Forelimb muscle (tissue), 1 donor: Measurements from ENCODE around the gene ALPG. TPM values are rescaled to one million over a fixed set of nuclear protein-coding genes. Genes with fewer than 3 reads are reported as not detected.
"Not testable (repeated sequence)": the region's sequence is repeated elsewhere in the genome, so short reads cannot be mapped to it uniquely, and the experiment has no call there.

Experiments used
- DNase-seq: peaks from one replicate; pipeline ENCODE4 v3.0.0-alpha.2; 2013; ENCODE audit warnings: low read depth
- polyA plus RNA-seq: library from polyadenylated mRNA; unstranded; fragments of 120-200 nt; gene quantifications from one replicate; pipeline ENCODE4 v1.2.1, GENCODE V29; 2013; ENCODE audit not compliant: insufficient read length

The ALPG gene
- polyA plus RNA-seq, 1 donor = not detected

DNA sequence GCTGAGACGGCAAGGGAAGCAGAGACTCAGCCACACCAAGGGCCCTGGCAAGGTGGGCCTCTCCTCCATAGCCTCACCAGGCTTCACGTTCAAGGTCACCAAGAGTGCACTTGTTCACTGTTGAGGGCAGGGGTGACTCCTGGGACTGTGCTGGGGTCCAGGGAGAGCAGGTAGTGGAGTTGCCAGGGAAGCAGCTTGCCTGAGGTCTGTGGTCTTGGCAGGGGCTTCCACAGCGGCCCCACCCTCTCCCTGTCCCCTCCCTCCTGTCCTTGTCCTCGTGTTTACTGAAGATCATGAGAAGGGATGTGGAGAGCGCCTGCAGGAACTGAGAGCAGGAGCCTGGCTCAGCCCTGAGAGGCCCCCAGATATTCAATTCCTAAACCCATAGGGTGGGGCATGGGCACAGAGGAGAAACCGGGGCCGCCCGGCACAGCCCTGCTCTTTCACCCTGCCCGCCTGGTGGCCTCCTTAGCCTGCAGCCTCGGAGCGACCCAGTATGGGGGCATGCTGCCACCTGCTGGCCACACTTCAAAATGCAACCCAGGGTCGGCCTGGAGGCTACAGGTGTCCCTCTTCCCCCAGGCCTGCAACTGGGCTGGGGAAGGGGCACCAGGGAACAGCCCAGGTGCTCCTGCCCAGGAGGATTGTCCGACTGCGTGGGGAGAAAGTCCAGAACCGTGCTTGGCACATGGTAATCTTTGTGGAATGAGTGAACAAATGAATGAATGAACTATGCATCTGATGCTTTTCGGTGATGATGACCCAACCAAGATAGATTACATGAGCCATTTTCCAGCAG, 33.8 kb downstream of the ALPG start:
- DNase-seq = peak; percentile 22

DNA sequence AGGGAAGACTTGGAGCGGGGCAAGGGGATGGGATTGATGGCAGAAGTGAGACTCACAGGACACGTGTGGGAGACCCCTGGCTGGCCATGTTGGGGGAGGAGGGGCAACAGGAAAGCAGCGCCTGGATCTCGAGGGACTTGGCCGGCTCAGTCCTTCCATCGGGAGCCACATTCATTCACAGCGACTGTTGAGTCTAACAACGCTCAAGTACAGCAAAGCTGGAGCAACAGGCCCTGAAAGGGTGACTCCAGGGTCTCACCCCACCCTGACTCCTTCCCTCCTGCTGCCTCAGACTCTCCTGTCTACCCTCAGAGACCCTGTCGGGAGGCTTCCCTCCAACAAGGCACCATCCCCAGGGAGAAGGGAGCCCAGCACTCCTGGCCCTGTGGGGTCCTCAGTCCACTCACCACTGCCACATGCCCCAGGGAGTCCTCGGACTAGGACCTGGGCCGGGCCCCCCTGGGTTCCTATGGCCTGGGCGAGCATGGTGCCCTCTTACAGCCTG, 34.6 kb downstream of the ALPG start:
- DNase-seq = no peak

- DNase-seq = not testable (repeated sequence)
Measured at GRCh38 chr2:232441922-232442321, 35.3 kb downstream of the ALPG start.

GRCh38 chr2:232442431-232442830, 35.8 kb downstream of the ALPG start:
- DNase-seq = not testable (repeated sequence)

DNA sequence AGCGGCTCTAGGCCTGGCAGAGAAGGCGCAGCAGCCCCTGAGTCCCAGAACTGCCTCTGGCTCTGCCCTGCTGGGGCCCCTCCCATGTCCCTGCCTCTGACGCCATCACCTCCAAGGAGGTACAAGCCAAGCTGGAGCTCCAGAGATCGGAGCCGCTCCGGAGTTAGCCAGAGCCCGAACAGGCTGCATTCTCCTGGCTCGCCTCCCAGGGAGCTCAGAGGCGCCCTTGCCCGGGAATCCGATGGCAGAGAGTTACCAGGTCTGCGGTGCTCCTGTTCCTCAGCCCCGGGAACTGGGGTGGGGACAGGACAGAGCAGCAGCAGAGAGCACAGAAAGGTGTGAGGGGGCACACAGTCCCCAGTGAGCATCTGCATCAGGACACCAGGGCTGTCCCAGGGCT, 36.4 kb downstream of the ALPG start:
- DNase-seq = not testable (repeated sequence)

DNA sequence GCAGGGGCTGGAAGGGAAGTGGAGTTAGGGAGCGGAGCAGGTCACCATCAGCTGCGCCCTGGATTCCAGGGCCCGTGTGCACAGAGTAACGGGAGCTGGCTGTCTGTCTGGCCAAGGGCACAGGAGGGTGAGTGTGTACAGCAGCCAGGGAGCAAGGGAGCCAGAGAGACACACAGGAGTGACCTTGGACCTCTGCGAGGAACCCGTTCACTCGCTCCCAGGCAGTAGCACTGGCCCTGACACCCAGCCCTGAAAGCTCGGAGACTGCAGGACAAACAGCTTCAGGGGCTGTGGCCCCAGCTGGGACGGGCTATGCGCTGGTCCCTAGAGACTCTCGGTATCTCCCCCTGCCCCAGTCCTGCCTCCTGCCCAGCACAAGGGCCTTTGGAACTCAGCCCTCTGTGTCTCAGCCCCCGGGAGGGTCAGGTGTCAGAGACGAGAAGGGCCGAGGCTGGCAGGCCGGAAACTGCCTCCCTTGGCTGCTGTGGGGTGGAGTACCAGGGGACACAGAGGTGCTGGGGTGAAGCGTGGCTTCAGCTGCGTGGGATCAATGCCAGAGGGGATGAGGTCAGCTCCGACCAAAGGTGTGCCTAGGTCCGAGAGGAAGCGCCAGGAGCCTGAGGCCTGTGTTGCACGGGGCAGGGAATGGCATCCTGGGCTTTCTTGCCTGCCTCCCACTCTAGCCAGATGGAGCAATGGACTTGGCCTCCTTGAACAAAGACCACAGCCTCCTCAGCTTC, 37.2 kb downstream of the ALPG start:
- DNase-seq = not testable (repeated sequence)

DNA sequence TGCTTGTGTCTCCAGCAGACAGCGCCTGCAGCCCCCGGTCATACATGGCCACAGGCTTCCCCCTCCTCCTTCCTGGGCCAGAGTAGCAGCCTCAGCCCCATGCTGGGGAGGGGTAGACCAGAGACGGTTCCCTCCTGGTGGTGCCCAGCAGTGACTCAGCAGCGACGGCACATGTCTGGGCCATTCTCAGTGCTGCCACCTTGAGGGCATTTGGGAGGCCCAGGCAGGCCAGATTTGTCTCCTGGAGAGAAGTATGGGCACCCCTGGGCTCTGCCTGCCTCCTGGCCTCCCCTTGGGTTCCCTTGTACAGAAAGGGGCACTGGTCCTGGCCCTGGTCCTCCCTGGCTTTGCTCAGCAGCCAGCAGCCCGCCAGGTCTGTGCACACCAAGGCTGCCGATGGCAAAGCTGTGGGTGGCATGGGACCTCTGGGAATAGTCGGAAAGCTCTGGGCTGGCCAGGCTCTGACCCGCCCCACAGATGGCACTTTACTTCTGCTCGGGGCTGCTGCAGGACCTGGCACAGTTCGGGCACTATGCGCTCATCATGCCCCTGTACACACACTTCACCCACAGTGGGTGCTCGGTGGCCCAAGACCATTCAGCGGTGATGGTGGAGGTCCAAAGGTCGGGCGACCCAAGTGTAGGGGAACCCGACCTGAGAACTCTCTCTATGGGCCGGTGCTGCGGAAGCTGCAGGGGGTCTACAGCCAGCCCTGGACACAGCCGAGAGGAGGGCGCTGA, 37.9 kb downstream of the ALPG start:
- no peak for DNase-seq

DNA sequence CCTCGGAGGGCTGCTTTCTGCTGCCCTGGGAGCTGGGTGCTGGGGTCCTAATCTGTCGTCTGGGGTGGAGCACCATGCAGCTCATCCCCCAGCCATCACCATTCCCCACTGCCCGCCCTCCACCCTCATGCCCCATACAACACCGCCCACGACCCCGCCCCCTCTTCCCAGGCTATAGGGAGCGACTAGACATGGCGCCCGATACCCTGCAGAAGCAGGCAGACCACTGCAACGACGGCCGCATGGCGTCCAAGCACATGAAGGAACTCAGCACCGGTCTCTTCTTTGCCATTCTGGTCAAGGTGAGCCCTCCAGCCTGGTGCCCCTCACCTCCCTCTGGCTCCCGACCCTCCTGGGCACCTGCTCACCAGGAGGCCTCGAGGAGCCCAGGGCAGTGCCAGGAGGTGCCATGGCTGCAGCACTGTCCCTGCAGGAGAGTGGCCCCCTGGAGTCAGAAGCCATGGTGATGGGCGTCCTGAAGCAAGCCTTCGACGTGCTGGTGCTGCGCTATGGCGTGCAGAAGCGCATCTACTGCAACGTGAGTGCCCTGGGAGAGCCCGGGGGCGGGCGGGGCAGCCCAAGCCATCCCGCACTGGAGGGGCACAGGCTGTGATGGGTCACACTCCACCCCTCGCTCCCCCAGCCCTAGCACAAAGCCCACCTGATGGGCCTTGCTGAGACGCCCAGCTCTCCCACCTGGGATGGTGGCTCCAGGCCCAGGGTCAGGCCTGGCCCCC, 38.7 kb downstream of the ALPG start:
- not testable (repeated sequence) for DNase-seq

DNA sequence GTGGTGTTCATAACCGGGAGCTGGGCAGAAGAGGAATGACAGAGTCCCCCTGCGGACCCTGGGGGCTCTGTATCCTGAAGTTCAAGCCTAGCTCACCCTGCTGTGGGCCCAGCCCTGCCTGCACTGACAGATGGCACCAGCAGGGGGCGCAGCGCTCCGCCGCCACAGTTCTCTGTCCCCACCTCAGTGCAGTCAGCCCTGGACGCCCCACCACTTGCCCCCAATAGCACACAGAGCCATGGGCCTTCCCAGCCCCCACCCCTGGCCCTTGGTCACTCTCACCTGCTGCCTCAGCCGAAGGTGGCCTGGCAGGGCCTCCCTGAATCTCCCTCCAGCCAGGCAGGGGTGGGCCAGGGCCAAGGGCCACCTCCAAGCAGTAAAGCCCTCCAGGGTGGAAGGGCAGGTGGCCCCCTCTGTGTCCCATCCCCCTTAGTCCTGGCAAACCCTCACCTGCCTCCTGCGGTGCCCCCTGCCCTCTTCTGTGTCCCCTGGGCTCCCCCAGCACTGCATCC, 39.7 kb downstream of the ALPG start:
- not testable (repeated sequence) for DNase-seq

GRCh38 chr2:232447091-232447620, 40.5 kb downstream of the ALPG start:
- no peak for DNase-seq

DNA sequence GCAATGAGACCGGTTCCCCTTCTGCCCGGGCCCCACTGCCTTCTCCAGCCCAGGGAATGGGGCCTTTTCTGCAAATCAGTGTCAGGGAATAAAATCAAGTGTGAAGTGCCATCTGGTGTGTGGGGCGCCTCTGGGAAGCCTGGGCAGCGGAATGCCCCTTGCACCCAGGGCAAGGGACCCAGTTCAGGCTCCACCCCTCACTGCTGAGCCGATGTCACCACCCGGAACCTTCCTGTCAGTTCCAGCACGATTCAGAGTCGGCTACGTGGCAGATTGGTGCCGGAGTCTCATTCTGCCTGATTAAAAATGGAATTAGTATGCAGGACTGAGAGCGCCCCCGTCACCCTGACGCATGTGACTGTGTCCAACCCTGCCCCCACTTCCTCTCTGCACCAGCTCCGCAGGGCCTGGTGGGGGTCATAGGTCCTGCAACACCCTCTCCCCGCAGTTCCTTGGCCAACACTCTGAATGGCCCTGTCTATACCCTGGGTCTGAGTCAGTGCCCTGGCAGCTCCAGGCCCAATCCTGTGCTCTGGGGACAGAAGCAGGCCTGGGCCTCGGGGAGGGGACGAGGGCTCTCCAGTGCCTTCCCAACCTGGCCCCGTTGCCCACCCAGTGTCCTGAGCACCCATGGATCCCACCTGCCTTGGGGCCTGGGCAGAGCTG, 41.1 kb downstream of the ALPG start:
- no peak for DNase-seq

DNA sequence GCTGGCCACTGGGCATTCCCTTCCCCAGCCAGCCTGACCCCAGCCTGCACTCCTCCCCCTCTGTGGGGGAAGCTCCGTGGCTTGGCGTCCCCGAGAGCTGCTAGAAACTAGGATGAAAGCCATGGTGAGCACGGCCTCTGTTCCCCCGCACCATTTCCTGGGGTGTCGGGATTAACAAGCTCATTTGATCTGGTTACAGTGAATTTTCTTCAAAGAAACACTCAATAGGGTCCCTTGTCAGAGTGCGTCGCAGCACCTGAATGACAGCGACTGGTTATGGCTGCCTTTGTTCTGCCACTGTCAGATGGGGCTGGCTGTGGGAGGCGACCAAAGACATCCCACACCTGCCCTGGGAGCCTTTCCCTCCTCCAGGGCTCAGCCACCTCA, 41.7 kb downstream of the ALPG start:
- DNase-seq = no peak

DNA sequence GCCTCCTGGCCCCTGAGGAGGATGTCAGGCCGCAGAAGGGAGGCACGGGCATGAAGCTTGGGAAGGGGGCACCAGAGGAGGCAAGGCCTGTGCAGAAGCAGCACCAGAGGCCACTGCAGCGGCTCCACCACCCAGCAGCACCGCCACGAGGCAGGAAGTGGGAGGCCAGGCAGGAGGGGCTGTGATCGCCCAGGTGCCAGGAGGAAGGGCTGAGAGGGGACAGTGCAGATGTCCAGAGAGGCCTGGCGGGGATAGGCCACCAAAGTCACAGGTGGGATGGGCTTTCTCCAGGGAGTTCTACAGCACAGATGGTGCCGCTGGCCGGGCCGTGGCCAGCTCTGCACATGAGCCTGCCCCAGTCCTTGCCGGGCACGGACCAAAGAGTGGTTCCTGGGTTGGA, 43.3 kb downstream of the ALPG start:
- DNase-seq = no peak

GRCh38 chr2:232451645-232452044, 45.0 kb downstream of the ALPG start:
- not testable (repeated sequence) for DNase-seq

GRCh38 chr2:232454630-232455029, 48.0 kb downstream of the ALPG start:
- no peak for DNase-seq

DNA sequence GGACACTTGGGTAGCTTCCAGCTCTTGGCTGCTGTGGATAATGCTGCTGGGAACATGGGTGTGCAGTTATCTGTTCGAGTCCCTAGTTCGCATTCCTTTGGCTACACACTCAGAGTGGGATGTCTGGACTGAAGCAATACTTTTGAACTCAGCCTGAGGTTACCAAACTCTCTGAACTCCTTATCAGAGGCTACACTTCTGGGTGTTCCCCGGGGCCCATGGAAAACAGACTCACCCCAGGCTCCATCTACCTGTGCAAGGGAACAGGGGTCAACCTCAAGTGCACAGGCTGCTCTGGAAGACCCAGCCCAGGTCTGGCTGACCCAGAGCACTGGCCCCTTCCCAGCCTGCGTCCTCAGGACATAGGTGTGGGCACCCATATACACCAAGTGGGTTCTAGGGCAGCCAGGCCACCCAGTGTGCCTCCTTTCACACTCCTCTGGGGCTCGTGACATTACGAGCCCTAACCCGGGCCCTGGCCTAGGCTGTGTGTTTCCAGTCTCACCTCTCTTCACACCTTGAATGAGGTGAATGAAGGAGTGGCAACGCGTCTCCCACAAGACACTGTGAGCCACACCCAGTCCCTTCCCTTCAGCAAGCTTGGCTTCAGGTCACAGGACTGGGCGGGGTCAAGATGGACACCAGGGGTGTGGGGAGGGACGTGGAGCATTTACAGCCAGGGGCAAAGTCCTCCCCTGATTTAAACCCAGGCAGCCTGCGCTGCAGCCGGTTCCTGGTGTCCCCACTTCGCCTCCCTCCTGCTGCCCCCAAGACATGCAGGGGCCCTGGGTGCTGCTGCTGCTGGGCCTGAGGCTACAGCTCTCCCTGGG, 49.0 kb downstream of the ALPG start, which contains the start of gene ALPI:
ALPI (plus strand) TSS at position 728 of the 830 bp plus-strand sequence; CDS start at position 775, 47 bp downstream.
- DNase-seq = no peak

GRCh38 chr2:232456296-232457120, 49.9 kb downstream of the ALPG start:
- no peak for DNase-seq
